ENCODE results near the gene KCNT2. TPM values are rescaled to one million over a fixed set of nuclear protein-coding genes. Genes with fewer than 3 reads are reported as not detected.

KCNT2 gene
- total and polyA plus RNA-seq, 9 of the 15 experiments (the other 6 are each of a cell fraction or from before 2014, with no cell fraction given) = 0.13 to 0.73 (median 0.28) TPM

DNA sequence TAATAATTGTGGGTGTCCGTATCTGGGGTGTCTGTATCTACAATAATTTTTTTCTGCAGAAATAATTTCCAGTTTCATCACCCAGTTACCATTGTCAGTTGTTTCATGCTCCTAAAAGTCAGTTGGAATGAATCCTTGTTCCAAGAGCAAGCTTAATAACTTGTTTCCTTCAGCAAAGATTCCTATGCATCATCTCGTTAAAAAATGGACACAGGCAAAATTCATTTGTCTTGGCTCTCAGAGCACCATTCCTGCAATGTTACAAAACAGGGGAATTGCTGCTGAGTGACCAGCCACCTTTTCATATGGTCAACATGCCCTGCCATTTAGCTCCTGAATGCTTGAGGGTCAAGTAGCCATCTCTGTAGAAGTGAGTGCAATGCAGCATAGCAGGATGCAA lies 393.4 kb downstream of the KCNT2 start:
- H3K9me1 ChIP-seq (ENCODE audit: control insufficient read depth, insufficient read depth, low read length) = no peaks in the 10 kb centered on the region
- no peak for DNase-seq (ENCODE audit: extremely low read depth in 1 of 4, low spot score in 3 of 4)
- no peaks in the 10 kb centered on the region for H3K36me3 ChIP-seq (ENCODE audit: control insufficient read depth, insufficient read depth, low read length)
- H3K9ac ChIP-seq (ENCODE audit: insufficient read depth in 1 of 2, low read depth in 2 of 2, low read length in 2 of 2) = no peak overlapping the region
- POLR2A ChIA-PET = no interaction called here
- 12% methylated on average over 2 of the region's 2 CpGs for WGBS (ENCODE audit: insufficient coverage, low coverage, missing lambda C conversion rate)
- H4K20me1 ChIP-seq (replicated peaks; ENCODE audit: control insufficient read depth, insufficient read depth, low read length) = no peaks in the 10 kb centered on the region
- in situ Hi-C loops (cut with MboI) = no loop called here
- no peak for TF ChIP-seq HDAC2 (IDR thresholded peaks at IDR 0.05)
- no peak for TF ChIP-seq ZNF184 (CRISPR knock-in tag; IDR thresholded peaks at IDR 0.05)
- no peak for TF ChIP-seq NR2C2 (CRISPR knock-in tag; IDR thresholded peaks at IDR 0.05)
- no peak for TF ChIP-seq NR2C2 (tag; IDR thresholded peaks at IDR 0.05)
- no peak for TF ChIP-seq SMAD1 (IDR thresholded peaks at IDR 0.05; ENCODE audit: low read depth, low read length, partially characterized antibody)
- no peak for TF ChIP-seq SAFB (IDR thresholded peaks at IDR 0.05; ENCODE audit: borderline replicate concordance, low read depth, low read length)
- TF ChIP-seq, protein P1, sequence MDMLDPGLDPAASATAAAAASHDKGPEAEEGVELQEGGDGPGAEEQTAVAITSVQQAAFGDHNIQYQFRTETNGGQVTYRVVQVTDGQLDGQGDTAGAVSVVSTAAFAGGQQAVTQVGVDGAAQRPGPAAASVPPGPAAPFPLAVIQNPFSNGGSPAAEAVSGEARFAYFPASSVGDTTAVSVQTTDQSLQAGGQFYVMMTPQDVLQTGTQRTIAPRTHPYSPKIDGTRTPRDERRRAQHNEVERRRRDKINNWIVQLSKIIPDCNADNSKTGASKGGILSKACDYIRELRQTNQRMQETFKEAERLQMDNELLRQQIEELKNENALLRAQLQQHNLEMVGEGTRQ (CRISPR knock-in tag; IDR thresholded peaks at IDR 0.05) = no peak
- TF ChIP-seq MCM5 (IDR thresholded peaks at IDR 0.05; ENCODE audit: low read depth) = no peak
- TF ChIP-seq, protein P2, sequence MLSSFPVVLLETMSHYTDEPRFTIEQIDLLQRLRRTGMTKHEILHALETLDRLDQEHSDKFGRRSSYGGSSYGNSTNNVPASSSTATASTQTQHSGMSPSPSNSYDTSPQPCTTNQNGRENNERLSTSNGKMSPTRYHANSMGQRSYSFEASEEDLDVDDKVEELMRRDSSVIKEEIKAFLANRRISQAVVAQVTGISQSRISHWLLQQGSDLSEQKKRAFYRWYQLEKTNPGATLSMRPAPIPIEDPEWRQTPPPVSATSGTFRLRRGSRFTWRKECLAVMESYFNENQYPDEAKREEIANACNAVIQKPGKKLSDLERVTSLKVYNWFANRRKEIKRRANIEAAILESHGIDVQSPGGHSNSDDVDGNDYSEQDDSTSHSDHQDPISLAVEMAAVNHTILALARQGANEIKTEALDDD (IDR thresholded peaks at IDR 0.05) = no peak
- TF ChIP-seq, protein P3, sequence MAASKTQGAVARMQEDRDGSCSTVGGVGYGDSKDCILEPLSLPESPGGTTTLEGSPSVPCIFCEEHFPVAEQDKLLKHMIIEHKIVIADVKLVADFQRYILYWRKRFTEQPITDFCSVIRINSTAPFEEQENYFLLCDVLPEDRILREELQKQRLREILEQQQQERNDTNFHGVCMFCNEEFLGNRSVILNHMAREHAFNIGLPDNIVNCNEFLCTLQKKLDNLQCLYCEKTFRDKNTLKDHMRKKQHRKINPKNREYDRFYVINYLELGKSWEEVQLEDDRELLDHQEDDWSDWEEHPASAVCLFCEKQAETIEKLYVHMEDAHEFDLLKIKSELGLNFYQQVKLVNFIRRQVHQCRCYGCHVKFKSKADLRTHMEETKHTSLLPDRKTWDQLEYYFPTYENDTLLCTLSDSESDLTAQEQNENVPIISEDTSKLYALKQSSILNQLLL (CRISPR knock-in tag; IDR thresholded peaks at IDR 0.05; ENCODE audit: borderline replicate concordance) = no peak
- no peak for TF ChIP-seq ZNF589 (CRISPR knock-in tag; IDR thresholded peaks at IDR 0.05; ENCODE audit: low read depth)
- no peak for TF ChIP-seq L3MBTL2 (IDR thresholded peaks at IDR 0.05)
- CTCF ChIA-PET (ENCODE audit: low intra/inter-chr PET ratio) = no interaction called here
- H3K27me3 ChIP-seq (ENCODE audit: control insufficient read depth in 2 of 2, insufficient read depth in 2 of 2, low read length in 2 of 2) = no peaks in the 10 kb centered on the region
- no peak overlapping the region for H3K27ac ChIP-seq (ENCODE audit: extremely low read depth, low read depth, low read length)
- no TSS peak for BruUV-seq (replicated peaks)
- no peaks in the 10 kb centered on the region for H3K4me1 ChIP-seq (replicated peaks in 1 of 2; ENCODE audit: control insufficient read depth in 2 of 2, insufficient read depth in 2 of 2, low read length in 2 of 2)
- H3K4me2 ChIP-seq (ENCODE audit: insufficient read depth, low read length) = no peak overlapping the region
- no peaks in the 10 kb centered on the region for H3K79me2 ChIP-seq (ENCODE audit: control insufficient read depth, insufficient read depth, low read length)
- no peak overlapping the region for H3K4me3 ChIP-seq
- intact Hi-C loops (cut with micrococcal nuclease) = no loop called here
- H3K9me3 ChIP-seq (replicated peaks; ENCODE audit: control insufficient read depth, insufficient read depth, low read depth, low read length) = no peaks in the 10 kb centered on the region; the same call in 1 of the 2 replicates
- H2AFZ ChIP-seq (ENCODE audit: low read depth, low read length) = peak overlapping the region; percentile 53; the same call in 1 of the 2 replicates
- FAIRE-seq = no peak
- no peak for ATAC-seq
